K562 (cell line): ENCODE measurements around the gene ATF5. TPM values are rescaled to one million over a fixed set of nuclear protein-coding genes. Genes with fewer than 3 reads are reported as not detected.

ENCODE experiments used
- ARHGAP35 ChIP-seq: fragments of 450-650 bp; IDR thresholded peaks from 2 replicates; pipeline ENCODE4 v1.6.1; 2018; ENCODE audit not compliant: partially characterized antibody
- CHD4 ChIP-seq: fragments of 200-600 bp; sonication (generic); IDR thresholded peaks from 3 replicates; pipeline ENCODE4 v1.6.1; 2012; ENCODE audit warnings: low read depth, mild to moderate bottlenecking, mixed read lengths, low read length, inconsistent platforms; ENCODE audit not compliant: insufficient read depth, insufficient replicate concordance, poor library complexity, severe bottlenecking
- SPI1 ChIP-seq: IDR thresholded peaks from 2 replicates; pipeline ENCODE4 v1.6.1; 2011; ENCODE audit warnings: low read depth, low read length, control low read depth, borderline replicate concordance
- ZBTB7A ChIP-seq: IDR thresholded peaks from 2 replicates; pipeline ENCODE4 v1.6.1; 2011; ENCODE audit warnings: low read depth, mild to moderate bottlenecking, low read length, moderate library complexity, borderline replicate concordance; ENCODE audit not compliant: control insufficient read depth
- ZNF398 ChIP-seq: fragments of 250-450 bp; sonication (Bioruptor Pico); IDR thresholded peaks from 2 replicates; pipeline ENCODE4 v1.8.0; 2021; ENCODE audit warnings: moderate library complexity, mild to moderate bottlenecking, inconsistent platforms
- polyA plus RNA-seq, 8 experiments: library from polyadenylated mRNA; depleted of rRNA in 4 of 8; stranded (reverse) in 5 of 8; unstranded in 3 of 8; fragments of >200 nt; fragmentation: Nextera tagmentation in 2 of 8; fragmentation: Illumina TruSeq in 1 of 8; extraction: Ambion mirVana in 2 of 8; extraction: Trizol in 1 of 8; gene quantifications; 2 replicates each; pipeline versions ENCODE4 v1.2.1 to v1.2.3, GENCODE V29; 2011 to 2014; ENCODE audit warnings: inconsistent platforms in 1 of 8, missing spikeins in 1 of 8
- total RNA-seq, 7 experiments: library from RNA; depleted of rRNA in 6 of 7; stranded (reverse); fragments of >200 nt in 6 of 7; fragmentation: Illumina TruSeq in 2 of 7; extraction: Trizol in 2 of 7; gene quantifications; 2 replicates each; pipeline versions ENCODE4 v1.2.1 to v1.2.3, GENCODE V29; 2011 to 2021; ENCODE audit warnings: low replicate concordance in 1 of 7
- TF ChIP-seq, protein P1 (sequence below): fragments of 200-600 bp; sonication (generic); IDR thresholded peaks from one replicate; pipeline ENCODE4 v1.6.1; 2012; ENCODE audit warnings: mild to moderate bottlenecking, low read depth, low read length, inconsistent platforms
- TF ChIP-seq, protein P2 (sequence below): sonication (generic); formaldehyde crosslinking; IDR thresholded peaks from 2 replicates; pipeline ENCODE4 v1.8.1; 2023; ENCODE audit warnings: mild to moderate bottlenecking, missing genetic modification reagents, moderate library complexity

The ATF5 gene
- total and polyA plus RNA-seq, 9 of the 15 experiments (the other 6 are each of a cell fraction or from before 2014, with no cell fraction given), result 3.0 to 57.6 (median 11.1) TPM

- TF ChIP-seq, protein P1, sequence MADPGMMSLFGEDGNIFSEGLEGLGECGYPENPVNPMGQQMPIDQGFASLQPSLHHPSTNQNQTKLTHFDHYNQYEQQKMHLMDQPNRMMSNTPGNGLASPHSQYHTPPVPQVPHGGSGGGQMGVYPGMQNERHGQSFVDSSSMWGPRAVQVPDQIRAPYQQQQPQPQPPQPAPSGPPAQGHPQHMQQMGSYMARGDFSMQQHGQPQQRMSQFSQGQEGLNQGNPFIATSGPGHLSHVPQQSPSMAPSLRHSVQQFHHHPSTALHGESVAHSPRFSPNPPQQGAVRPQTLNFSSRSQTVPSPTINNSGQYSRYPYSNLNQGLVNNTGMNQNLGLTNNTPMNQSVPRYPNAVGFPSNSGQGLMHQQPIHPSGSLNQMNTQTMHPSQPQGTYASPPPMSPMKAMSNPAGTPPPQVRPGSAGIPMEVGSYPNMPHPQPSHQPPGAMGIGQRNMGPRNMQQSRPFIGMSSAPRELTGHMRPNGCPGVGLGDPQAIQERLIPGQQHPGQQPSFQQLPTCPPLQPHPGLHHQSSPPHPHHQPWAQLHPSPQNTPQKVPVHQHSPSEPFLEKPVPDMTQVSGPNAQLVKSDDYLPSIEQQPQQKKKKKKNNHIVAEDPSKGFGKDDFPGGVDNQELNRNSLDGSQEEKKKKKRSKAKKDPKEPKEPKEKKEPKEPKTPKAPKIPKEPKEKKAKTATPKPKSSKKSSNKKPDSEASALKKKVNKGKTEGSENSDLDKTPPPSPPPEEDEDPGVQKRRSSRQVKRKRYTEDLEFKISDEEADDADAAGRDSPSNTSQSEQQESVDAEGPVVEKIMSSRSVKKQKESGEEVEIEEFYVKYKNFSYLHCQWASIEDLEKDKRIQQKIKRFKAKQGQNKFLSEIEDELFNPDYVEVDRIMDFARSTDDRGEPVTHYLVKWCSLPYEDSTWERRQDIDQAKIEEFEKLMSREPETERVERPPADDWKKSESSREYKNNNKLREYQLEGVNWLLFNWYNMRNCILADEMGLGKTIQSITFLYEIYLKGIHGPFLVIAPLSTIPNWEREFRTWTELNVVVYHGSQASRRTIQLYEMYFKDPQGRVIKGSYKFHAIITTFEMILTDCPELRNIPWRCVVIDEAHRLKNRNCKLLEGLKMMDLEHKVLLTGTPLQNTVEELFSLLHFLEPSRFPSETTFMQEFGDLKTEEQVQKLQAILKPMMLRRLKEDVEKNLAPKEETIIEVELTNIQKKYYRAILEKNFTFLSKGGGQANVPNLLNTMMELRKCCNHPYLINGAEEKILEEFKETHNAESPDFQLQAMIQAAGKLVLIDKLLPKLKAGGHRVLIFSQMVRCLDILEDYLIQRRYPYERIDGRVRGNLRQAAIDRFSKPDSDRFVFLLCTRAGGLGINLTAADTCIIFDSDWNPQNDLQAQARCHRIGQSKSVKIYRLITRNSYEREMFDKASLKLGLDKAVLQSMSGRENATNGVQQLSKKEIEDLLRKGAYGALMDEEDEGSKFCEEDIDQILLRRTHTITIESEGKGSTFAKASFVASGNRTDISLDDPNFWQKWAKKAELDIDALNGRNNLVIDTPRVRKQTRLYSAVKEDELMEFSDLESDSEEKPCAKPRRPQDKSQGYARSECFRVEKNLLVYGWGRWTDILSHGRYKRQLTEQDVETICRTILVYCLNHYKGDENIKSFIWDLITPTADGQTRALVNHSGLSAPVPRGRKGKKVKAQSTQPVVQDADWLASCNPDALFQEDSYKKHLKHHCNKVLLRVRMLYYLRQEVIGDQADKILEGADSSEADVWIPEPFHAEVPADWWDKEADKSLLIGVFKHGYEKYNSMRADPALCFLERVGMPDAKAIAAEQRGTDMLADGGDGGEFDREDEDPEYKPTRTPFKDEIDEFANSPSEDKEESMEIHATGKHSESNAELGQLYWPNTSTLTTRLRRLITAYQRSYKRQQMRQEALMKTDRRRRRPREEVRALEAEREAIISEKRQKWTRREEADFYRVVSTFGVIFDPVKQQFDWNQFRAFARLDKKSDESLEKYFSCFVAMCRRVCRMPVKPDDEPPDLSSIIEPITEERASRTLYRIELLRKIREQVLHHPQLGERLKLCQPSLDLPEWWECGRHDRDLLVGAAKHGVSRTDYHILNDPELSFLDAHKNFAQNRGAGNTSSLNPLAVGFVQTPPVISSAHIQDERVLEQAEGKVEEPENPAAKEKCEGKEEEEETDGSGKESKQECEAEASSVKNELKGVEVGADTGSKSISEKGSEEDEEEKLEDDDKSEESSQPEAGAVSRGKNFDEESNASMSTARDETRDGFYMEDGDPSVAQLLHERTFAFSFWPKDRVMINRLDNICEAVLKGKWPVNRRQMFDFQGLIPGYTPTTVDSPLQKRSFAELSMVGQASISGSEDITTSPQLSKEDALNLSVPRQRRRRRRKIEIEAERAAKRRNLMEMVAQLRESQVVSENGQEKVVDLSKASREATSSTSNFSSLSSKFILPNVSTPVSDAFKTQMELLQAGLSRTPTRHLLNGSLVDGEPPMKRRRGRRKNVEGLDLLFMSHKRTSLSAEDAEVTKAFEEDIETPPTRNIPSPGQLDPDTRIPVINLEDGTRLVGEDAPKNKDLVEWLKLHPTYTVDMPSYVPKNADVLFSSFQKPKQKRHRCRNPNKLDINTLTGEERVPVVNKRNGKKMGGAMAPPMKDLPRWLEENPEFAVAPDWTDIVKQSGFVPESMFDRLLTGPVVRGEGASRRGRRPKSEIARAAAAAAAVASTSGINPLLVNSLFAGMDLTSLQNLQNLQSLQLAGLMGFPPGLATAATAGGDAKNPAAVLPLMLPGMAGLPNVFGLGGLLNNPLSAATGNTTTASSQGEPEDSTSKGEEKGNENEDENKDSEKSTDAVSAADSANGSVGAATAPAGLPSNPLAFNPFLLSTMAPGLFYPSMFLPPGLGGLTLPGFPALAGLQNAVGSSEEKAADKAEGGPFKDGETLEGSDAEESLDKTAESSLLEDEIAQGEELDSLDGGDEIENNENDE, result no peak
- TF ChIP-seq ZNF398 (CRISPR knock-in tag) (no peak), ZBTB7A (peak; percentile 62), CHD4 (no peak), SPI1 (no peak), ARHGAP35 (no peak)
- TF ChIP-seq, protein P2, sequence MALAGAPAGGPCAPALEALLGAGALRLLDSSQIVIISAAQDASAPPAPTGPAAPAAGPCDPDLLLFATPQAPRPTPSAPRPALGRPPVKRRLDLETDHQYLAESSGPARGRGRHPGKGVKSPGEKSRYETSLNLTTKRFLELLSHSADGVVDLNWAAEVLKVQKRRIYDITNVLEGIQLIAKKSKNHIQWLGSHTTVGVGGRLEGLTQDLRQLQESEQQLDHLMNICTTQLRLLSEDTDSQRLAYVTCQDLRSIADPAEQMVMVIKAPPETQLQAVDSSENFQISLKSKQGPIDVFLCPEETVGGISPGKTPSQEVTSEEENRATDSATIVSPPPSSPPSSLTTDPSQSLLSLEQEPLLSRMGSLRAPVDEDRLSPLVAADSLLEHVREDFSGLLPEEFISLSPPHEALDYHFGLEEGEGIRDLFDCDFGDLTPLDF, result 0 out of 2 replicates have a peak, but pooled peaks have one; percentile 9
These were observed 842 bp downstream of the ATF5 start (continued) for GRCh38 chr19:49929611-49930482.
